HCT116 (cell line): ENCODE data around the gene SKA3. TPM values are rescaled to one million over a fixed set of nuclear protein-coding genes. Genes with fewer than 3 reads are reported as not detected.

Source experiments
- ATAC-seq: fragments of 200-7000 bp; cut with Tn5 transposase; 2 replicates; pipeline ENCODE4 v1.9.1; 2020; ENCODE audit warnings: mild to moderate bottlenecking, moderate library complexity
- BruUV-seq: library from RNA; stranded (reverse); fragments of 400-500 nt; replicated peaks from 2 replicates; lab custom pipeline; 2021; lab: Mats Ljungman, UMichigan
- CTCF ChIA-PET: fragments of 300-600 bp; sonication (Branson Sonifier 250); formaldehyde crosslinking; loops from one replicate; lab custom pipeline; 2021; ENCODE audit warnings: antibody characterized with exemption; lab: Charles Lee
- POLR2A ChIA-PET: fragments of 300-600, 350-600 bp; sonication (Branson Sonifier 250); formaldehyde crosslinking; loops from one replicate; lab custom pipeline; 2021; ENCODE audit warnings: antibody characterized with exemption; lab: Charles Lee
- RAD21 ChIA-PET, 2 experiments: fragments of 300-600 bp; sonication (Branson Sonifier 250); formaldehyde crosslinking; loops; one replicate each; lab custom pipeline; 2023; ENCODE audit warnings: low total read pairs in 2 of 2; ENCODE audit not compliant: uncharacterized antibody in 2 of 2, unreplicated experiment in 2 of 2, low non-redundant PET in 1 of 2; lab: Charles Lee
- DNase-seq: peaks from one replicate; pipeline ENCODE4 v3.0.0-alpha.2; 2010; ENCODE audit warnings: low read depth, low spot score
- H2AFZ ChIP-seq: fragments of 200-600 bp; shearing (Covaris generic), sonication (generic); 2 replicates; pipeline ENCODE4 v1.6.1; 2017; ENCODE audit warnings: low read depth, mixed run types, mixed read lengths, antibody characterized with exemption, low read length; ENCODE audit not compliant: poor library complexity, severe bottlenecking
- H3K27ac ChIP-seq: 2 replicates; pipeline ENCODE4 v1.5.1; 2012; ENCODE audit warnings: low read depth, low read length
- H3K27me3 ChIP-seq: fragments of 200-600 bp; sonication (generic); 2 replicates; pipeline ENCODE4 v1.6.1; 2016; ENCODE audit warnings: mixed run types, low read length, mixed read lengths; ENCODE audit not compliant: insufficient read depth
- H3K36me3 ChIP-seq, 2 experiments: fragments of 200-500 bp in 1 of 2; fragments of 200-600 bp in 1 of 2; sonication (Bioruptor generic) in 1 of 2; sonication (generic) in 1 of 2; 2 replicates each; pipeline versions ENCODE4 v1.5.1 to v1.6.1; 2014 to 2016; ENCODE audit warnings: low read length in 2 of 2, inconsistent platforms in 1 of 2, mixed read lengths in 1 of 2, mixed run types in 1 of 2; ENCODE audit not compliant: insufficient read depth in 2 of 2, control insufficient read depth in 1 of 2
- H3K4me1 ChIP-seq, 2 experiments: fragments of 200-600 bp in 1 of 2; sonication (generic) in 1 of 2; 2 replicates each; pipeline versions ENCODE4 v1.5.1 to v1.6.1; 2012 to 2017; ENCODE audit warnings: low read length in 2 of 2, inconsistent platforms in 1 of 2, mild to moderate bottlenecking in 1 of 2, mixed read lengths in 1 of 2, mixed run types in 1 of 2, moderate library complexity in 1 of 2; ENCODE audit not compliant: insufficient read depth in 2 of 2, control insufficient read depth in 1 of 2
- H3K4me2 ChIP-seq: fragments of 200-600 bp; sonication (generic); 2 replicates; pipeline ENCODE4 v1.6.1; 2017; ENCODE audit warnings: mixed run types, low read length, mixed read lengths
- H3K4me3 ChIP-seq, 2 experiments: fragments of 200-600 bp in 1 of 2; sonication (generic) in 1 of 2; replicated peaks in 1 of 2; 2 replicates each; pipeline ENCODE4 v1.5.1; 2011 to 2016; ENCODE audit warnings: low read length in 2 of 2, control low read depth in 1 of 2, low read depth in 1 of 2, mild to moderate bottlenecking in 1 of 2, mixed read lengths in 1 of 2, mixed run types in 1 of 2
- H3K79me2 ChIP-seq: fragments of 200-600 bp; sonication (generic); 2 replicates; pipeline ENCODE4 v1.6.1; 2017; ENCODE audit warnings: mild to moderate bottlenecking, mixed run types, low read length, moderate library complexity, mixed read lengths; ENCODE audit not compliant: insufficient read depth
- H3K9ac ChIP-seq: fragments of 200-600 bp; sonication (generic); 2 replicates; pipeline ENCODE4 v1.6.1; 2016; ENCODE audit warnings: low read length, mixed read lengths
- H3K9me2 ChIP-seq: fragments of 200-600 bp; sonication (generic), shearing (Covaris generic); 2 replicates; pipeline ENCODE4 v1.6.1; 2017; ENCODE audit warnings: mixed run types, mild to moderate bottlenecking, moderate library complexity; ENCODE audit not compliant: insufficient read depth
- H3K9me3 ChIP-seq, 2 experiments: fragments of 200-500 bp in 1 of 2; fragments of 200-600 bp in 1 of 2; sonication (Bioruptor generic) in 1 of 2; sonication (generic) in 1 of 2; 2 replicates each; pipeline ENCODE4 v1.6.1; 2014 to 2017; ENCODE audit warnings: low read length in 2 of 2, mixed read lengths in 2 of 2, inconsistent platforms in 1 of 2, low read depth in 1 of 2, mild to moderate bottlenecking in 1 of 2, mixed run types in 1 of 2, moderate library complexity in 1 of 2; ENCODE audit not compliant: control insufficient read depth in 1 of 2, insufficient read depth in 1 of 2
- H4K20me1 ChIP-seq: fragments of 200-600 bp; sonication (generic), shearing (Covaris generic); 2 replicates; pipeline ENCODE4 v1.6.1; 2017; ENCODE audit warnings: mixed run types, mild to moderate bottlenecking, moderate library complexity; ENCODE audit not compliant: insufficient read depth
- CBX3 ChIP-seq: IDR thresholded peaks from 2 replicates; pipeline ENCODE4 v1.6.1; 2012; ENCODE audit warnings: low read depth
- CEBPB ChIP-seq: IDR thresholded peaks from 2 replicates; pipeline ENCODE4 v1.6.1; 2012; ENCODE audit warnings: low read depth
- EGR1 ChIP-seq: IDR thresholded peaks from 2 replicates; pipeline ENCODE4 v1.6.1; 2012; ENCODE audit warnings: low read depth
- ELF1 ChIP-seq: IDR thresholded peaks from 2 replicates; pipeline ENCODE4 v1.6.1; 2012; ENCODE audit warnings: low read depth, borderline replicate concordance
- EZH2 ChIP-seq: fragments of 200-600 bp; sonication (generic); IDR thresholded peaks from 2 replicates; pipeline ENCODE4 v1.6.1; 2017; ENCODE audit warnings: antibody characterized with exemption, mixed run types
- FOSL1 ChIP-seq: IDR thresholded peaks from 2 replicates; pipeline ENCODE4 v1.6.1; 2012; ENCODE audit warnings: low read depth
- JUND ChIP-seq: IDR thresholded peaks from 2 replicates; pipeline ENCODE4 v1.6.1; 2012
- POLR2A ChIP-seq: IDR thresholded peaks from 2 replicates; pipeline ENCODE4 v1.7.0; 2011; ENCODE audit warnings: borderline replicate concordance; ENCODE audit not compliant: insufficient read depth, insufficient read length; ENCODE audit errors: extremely low read depth
- POLR2AphosphoS5 ChIP-seq: IDR thresholded peaks from 2 replicates; pipeline ENCODE4 v1.6.1; 2011; ENCODE audit warnings: mild to moderate bottlenecking, low read depth, low read length, moderate library complexity
- RAD21 ChIP-seq: IDR thresholded peaks from 2 replicates; pipeline ENCODE4 v1.6.1; 2012; ENCODE audit warnings: low read depth, mild to moderate bottlenecking
- SP1 ChIP-seq: IDR thresholded peaks from 2 replicates; pipeline ENCODE4 v1.6.1; 2012; ENCODE audit warnings: low read depth
- SRF ChIP-seq: IDR thresholded peaks from 2 replicates; pipeline ENCODE4 v1.6.1; 2012; ENCODE audit warnings: low read depth
- TCF7L2 ChIP-seq: IDR thresholded peaks from 2 replicates; pipeline ENCODE4 v1.7.0; 2011; ENCODE audit warnings: borderline replicate concordance, inconsistent platforms; ENCODE audit not compliant: insufficient read depth, insufficient read length; ENCODE audit errors: extremely low read depth
- YY1 ChIP-seq: IDR thresholded peaks from 2 replicates; pipeline ENCODE4 v1.6.1; 2011; ENCODE audit warnings: low read length, low read depth, moderate library complexity, mild to moderate bottlenecking; ENCODE audit not compliant: insufficient replicate concordance; ENCODE audit errors: extremely low read depth
- ZFX ChIP-seq: fragments of 450-650 bp; IDR thresholded peaks from 2 replicates; pipeline ENCODE4 v1.6.1; 2017
- ZNF274 ChIP-seq: fragments of 200-500 bp; sonication (Bioruptor generic); IDR thresholded peaks from 2 replicates; pipeline ENCODE4 v1.6.1; 2014; ENCODE audit warnings: mild to moderate bottlenecking, low read depth, low read length, inconsistent platforms
- intact Hi-C: fragments of 100-400 bp; cut with micrococcal nuclease; formaldehyde crosslinking; loops from 2 replicates; pipeline ENCODE4 v1.10.0; 2022
- total RNA-seq: library from RNA; stranded (reverse); gene quantifications from one replicate; pipeline ENCODE4 v1.2.1, GENCODE V29; 2021; ENCODE audit not compliant: unreplicated experiment
- TF ChIP-seq, protein P1 (sequence below): IDR thresholded peaks from 2 replicates; pipeline ENCODE4 v1.6.1; 2012; ENCODE audit warnings: low read depth
- TF ChIP-seq, protein P2 (sequence below), 3 experiments: fragments of 200-600 bp in 1 of 3; sonication (generic) in 1 of 3; IDR thresholded peaks in 2 of 3; conservative IDR thresholded peaks in 1 of 3; 2 replicates each; pipeline ENCODE4 v1.5.1; 2012 to 2017; ENCODE audit warnings: low read depth in 2 of 3, low read length in 2 of 3, antibody characterized with exemption in 1 of 3, borderline replicate concordance in 1 of 3, control low read depth in 1 of 3, mild to moderate bottlenecking in 1 of 3, mixed read lengths in 1 of 3, mixed run types in 1 of 3, moderate library complexity in 1 of 3; ENCODE audit not compliant: insufficient read depth in 1 of 3
- TF ChIP-seq, protein P3 (sequence below): IDR thresholded peaks from 2 replicates; pipeline ENCODE4 v1.6.1; 2012

Gene SKA3
- total RNA-seq, 1 experiment from 2014 or later: 43.3 TPM

DNA sequence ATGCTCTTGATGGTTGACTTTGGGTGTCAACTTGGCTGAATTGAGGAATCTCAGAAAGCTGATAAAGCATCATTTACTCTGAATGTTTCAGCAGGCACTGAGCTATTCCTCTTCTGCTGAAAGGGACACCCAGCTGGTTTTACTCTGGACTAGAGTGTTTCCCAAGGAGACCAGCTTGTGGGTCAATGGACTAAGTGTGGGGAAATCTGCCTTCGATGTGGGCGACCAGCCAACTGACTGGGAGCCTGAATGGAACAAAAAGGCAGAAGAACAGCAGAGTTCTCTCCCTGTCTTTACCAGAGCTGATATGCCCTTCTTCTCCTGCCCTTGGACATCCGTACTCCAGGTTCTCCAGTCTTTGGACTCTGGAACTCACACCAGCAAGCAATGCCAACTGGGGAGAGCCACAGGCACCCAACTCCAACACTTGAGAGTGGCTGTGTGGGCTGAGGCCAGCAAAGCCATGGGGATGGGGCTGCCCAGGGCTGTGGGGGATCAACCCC lies 32.4 kb upstream of the SKA3 start:
- CTCF ChIA-PET: no interaction called here
- POLR2A ChIA-PET: no interaction called here
- no peak for TF ChIP-seq TCF7L2
- TF ChIP-seq, protein P1, sequence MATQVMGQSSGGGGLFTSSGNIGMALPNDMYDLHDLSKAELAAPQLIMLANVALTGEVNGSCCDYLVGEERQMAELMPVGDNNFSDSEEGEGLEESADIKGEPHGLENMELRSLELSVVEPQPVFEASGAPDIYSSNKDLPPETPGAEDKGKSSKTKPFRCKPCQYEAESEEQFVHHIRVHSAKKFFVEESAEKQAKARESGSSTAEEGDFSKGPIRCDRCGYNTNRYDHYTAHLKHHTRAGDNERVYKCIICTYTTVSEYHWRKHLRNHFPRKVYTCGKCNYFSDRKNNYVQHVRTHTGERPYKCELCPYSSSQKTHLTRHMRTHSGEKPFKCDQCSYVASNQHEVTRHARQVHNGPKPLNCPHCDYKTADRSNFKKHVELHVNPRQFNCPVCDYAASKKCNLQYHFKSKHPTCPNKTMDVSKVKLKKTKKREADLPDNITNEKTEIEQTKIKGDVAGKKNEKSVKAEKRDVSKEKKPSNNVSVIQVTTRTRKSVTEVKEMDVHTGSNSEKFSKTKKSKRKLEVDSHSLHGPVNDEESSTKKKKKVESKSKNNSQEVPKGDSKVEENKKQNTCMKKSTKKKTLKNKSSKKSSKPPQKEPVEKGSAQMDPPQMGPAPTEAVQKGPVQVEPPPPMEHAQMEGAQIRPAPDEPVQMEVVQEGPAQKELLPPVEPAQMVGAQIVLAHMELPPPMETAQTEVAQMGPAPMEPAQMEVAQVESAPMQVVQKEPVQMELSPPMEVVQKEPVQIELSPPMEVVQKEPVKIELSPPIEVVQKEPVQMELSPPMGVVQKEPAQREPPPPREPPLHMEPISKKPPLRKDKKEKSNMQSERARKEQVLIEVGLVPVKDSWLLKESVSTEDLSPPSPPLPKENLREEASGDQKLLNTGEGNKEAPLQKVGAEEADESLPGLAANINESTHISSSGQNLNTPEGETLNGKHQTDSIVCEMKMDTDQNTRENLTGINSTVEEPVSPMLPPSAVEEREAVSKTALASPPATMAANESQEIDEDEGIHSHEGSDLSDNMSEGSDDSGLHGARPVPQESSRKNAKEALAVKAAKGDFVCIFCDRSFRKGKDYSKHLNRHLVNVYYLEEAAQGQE: no peak
- TF ChIP-seq SP1: no peak
- no peak for TF ChIP-seq ZFX
- no peak for TF ChIP-seq FOSL1
- TF ChIP-seq CEBPB: no peak
- no peak for TF ChIP-seq JUND
- TF ChIP-seq EGR1: no peak
- TF ChIP-seq, protein P2, sequence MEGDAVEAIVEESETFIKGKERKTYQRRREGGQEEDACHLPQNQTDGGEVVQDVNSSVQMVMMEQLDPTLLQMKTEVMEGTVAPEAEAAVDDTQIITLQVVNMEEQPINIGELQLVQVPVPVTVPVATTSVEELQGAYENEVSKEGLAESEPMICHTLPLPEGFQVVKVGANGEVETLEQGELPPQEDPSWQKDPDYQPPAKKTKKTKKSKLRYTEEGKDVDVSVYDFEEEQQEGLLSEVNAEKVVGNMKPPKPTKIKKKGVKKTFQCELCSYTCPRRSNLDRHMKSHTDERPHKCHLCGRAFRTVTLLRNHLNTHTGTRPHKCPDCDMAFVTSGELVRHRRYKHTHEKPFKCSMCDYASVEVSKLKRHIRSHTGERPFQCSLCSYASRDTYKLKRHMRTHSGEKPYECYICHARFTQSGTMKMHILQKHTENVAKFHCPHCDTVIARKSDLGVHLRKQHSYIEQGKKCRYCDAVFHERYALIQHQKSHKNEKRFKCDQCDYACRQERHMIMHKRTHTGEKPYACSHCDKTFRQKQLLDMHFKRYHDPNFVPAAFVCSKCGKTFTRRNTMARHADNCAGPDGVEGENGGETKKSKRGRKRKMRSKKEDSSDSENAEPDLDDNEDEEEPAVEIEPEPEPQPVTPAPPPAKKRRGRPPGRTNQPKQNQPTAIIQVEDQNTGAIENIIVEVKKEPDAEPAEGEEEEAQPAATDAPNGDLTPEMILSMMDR (IDR thresholded peaks at IDR 0.05 in 2 of 3, conservative IDR thresholded peaks at IDR 0.05 in 1 of 3; ENCODE audit: borderline replicate concordance in 1 of 3, insufficient read depth in 1 of 3, low read depth in 2 of 3, low read length in 2 of 3): no peak
- TF ChIP-seq POLR2AphosphoS5: no peak
- no peak for TF ChIP-seq YY1
- TF ChIP-seq CBX3: no peak
- no peak for TF ChIP-seq SRF
- no peak for TF ChIP-seq ELF1
- TF ChIP-seq RAD21: no peak
- no peak for TF ChIP-seq ZNF274
- TF ChIP-seq, protein P3, sequence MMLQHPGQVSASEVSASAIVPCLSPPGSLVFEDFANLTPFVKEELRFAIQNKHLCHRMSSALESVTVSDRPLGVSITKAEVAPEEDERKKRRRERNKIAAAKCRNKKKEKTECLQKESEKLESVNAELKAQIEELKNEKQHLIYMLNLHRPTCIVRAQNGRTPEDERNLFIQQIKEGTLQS: no peak
- no peak for TF ChIP-seq EZH2
- TF ChIP-seq POLR2A: no peak
- no peaks in the 10 kb centered on the region for H3K4me1 ChIP-seq
- no peak for DNase-seq
- H2AFZ ChIP-seq: no peak overlapping the region
- no peak overlapping the region for H3K9ac ChIP-seq
- H3K9me3 ChIP-seq: no peaks in the 10 kb centered on the region
- no peak overlapping the region for H3K4me3 ChIP-seq
- no peaks in the 10 kb centered on the region for H3K9me2 ChIP-seq
- RAD21 ChIA-PET: no interaction called here
- H3K27ac ChIP-seq: no peak overlapping the region
- no peaks in the 10 kb centered on the region; the same call in 1 of the 2 replicates for H3K27me3 ChIP-seq
- no peak overlapping the region for H3K4me2 ChIP-seq
- BruUV-seq: no TSS peak
- no peaks in the 10 kb centered on the region for H3K36me3 ChIP-seq
- ATAC-seq: no peak
- no peaks in the 10 kb centered on the region for H4K20me1 ChIP-seq
- intact Hi-C loops: no loop called here
- no peaks in the 10 kb centered on the region for H3K79me2 ChIP-seq
